ENCODE measurements around the gene CEACAM8. TPM values are rescaled to one million over a fixed set of nuclear protein-coding genes. Genes with fewer than 3 reads are reported as not detected.
"Not testable (repeated sequence)": the region's sequence is repeated elsewhere in the genome, so short reads cannot be mapped to it uniquely, and the experiment has no call there.

The CEACAM8 gene
- total RNA-seq, 8 experiments from 2014 or later: 0.05 to 1.0 (median 0.33) TPM; not detected in 3

DNA sequence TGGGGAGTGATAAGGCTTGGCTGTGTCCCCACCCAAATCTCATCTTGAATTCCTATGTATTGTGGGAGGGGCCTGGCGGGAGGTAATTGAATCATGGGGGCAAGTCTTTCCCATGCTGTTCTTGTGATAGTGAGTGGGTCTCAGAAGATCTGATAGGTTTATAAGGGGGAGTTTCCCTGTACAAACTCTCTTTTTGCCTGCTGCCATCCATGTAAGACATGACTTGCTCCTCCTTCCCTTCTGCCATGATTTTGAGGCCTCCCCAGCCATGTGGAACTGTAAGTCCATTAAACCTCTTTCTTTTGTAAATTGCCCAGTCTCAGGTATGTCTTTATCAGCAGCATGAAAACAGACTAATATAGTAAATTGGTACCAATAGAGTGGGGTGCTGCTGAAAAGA is 45.7 kb downstream of the CEACAM8 start:
- H3K4me1 ChIP-seq (replicated peaks in 1 of 2); in situ Hi-C loops (cut with MboI; ENCODE audit: low pct_unique_long_range_greater_than_20kb in 2 of 9, low sequenced_read_pairs in 9 of 9, unreplicated experiment in 9 of 9); H3K27ac ChIP-seq; ATAC-seq (replicated peaks in 6 of 8); H3K4me3 ChIP-seq: not testable (repeated sequence)
- 20 to 100% (median 86%) methylated on average over 1 of the region's 1 CpG; no CpG with 5 or more reads in 5 of the 10 experiments for WGBS, 10 experiments

- no peak for ATAC-seq (replicated peaks in 6 of 8)
- WGBS, 10 experiments: 60 to 70% methylated on average over 1 to 2 of the region's 4 CpGs; no CpG with 5 or more reads in 8 of the 10 experiments
- in situ Hi-C loops (cut with MboI; ENCODE audit: low pct_unique_long_range_greater_than_20kb in 2 of 9, low sequenced_read_pairs in 9 of 9, unreplicated experiment in 9 of 9): no loop called here
- H3K4me1 ChIP-seq (replicated peaks in 1 of 2): no peaks in the 10 kb centered on the region
- no peak overlapping the region for H3K4me3 ChIP-seq
- no peak overlapping the region for H3K27ac ChIP-seq
Measured at GRCh38 chr19:42548552-42548951, 46.2 kb downstream of the CEACAM8 start.

DNA sequence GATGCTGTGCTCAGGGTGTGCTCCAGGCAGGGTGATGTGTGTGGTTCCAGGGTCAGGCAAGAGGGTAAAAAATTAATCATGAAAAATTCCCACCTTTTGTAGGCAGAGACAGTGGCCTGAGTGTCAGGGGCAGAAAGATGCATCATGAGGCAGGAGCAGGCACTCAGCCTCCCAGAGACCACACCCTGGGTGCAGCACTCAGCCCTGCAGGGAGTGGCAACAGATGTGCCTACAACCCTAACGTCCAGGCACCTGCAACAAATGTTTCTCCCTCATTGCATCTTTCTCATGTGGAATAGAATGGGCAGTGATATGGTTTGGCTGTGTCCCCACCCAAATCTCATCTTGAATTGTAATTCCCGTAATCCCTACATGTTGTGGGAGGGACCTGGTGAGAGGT is 46.8 kb downstream of the CEACAM8 start:
- Histone ChIP-seq H3K4me1 (replicated peaks in 1 of 2) (no peaks in the 10 kb centered on the region), H3K4me3 (no peak overlapping the region), H3K27ac (no peak overlapping the region)
- in situ Hi-C loops (cut with MboI; ENCODE audit: low pct_unique_long_range_greater_than_20kb in 2 of 9, low sequenced_read_pairs in 9 of 9, unreplicated experiment in 9 of 9): no loop called here
- 0 to 86% (median 50%) methylated on average over 1 to 2 of the region's 2 CpGs; no CpG with 5 or more reads in 6 of the 10 experiments for WGBS, 10 experiments
- peak in 2 of 8 experiments; percentile 28 to 73 for ATAC-seq (replicated peaks in 6 of 8)

- WGBS, 10 experiments: 65 to 67% methylated on average over 1 to 2 of the region's 4 CpGs; no CpG with 5 or more reads in 8 of the 10 experiments
- no peak overlapping the region for H3K4me3 ChIP-seq
- H3K27ac ChIP-seq: no peak overlapping the region
- no peak for ATAC-seq (replicated peaks in 6 of 8)
- no peaks in the 10 kb centered on the region for H3K4me1 ChIP-seq (replicated peaks in 1 of 2)
- in situ Hi-C loops (cut with MboI; ENCODE audit: low pct_unique_long_range_greater_than_20kb in 2 of 9, low sequenced_read_pairs in 9 of 9, unreplicated experiment in 9 of 9): no loop called here
Measured at GRCh38 chr19:42546831-42547500, 47.8 kb downstream of the CEACAM8 start.

DNA sequence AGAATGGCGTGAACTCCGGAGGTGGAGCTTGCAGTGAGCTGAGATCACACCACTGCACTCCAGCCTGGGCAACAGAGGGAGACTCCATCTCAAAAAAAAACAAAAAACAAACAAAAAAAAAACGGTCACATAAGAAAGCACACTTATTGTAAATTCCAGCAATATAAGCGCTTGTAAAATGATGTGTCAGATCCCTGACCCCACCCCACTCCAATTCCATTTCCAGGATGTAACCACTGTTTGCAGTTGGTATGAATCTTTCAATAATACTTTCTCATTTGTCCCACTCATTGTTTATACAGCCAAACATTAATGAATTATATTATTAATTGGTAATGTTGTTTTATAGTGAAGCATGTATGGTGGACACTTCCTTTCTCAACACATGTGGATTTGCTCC is 50.6 kb downstream of the CEACAM8 start:
- Histone ChIP-seq H3K4me3 (no peak overlapping the region), H3K4me1 (replicated peaks in 1 of 2) (no peaks in the 10 kb centered on the region), H3K27ac (no peak overlapping the region)
- 40 to 100% (median 68%) methylated on average over 1 to 2 of the region's 4 CpGs; no CpG with 5 or more reads in 1 of the 10 experiments for WGBS, 10 experiments
- in situ Hi-C loops (cut with MboI; ENCODE audit: low pct_unique_long_range_greater_than_20kb in 2 of 9, low sequenced_read_pairs in 9 of 9, unreplicated experiment in 9 of 9): no loop called here
- ATAC-seq (replicated peaks in 6 of 8): peak in 2 of 8 experiments; percentile 28 to 30

GRCh38 chr19:42542791-42543190 is 51.9 kb downstream of the CEACAM8 start:
- 100% methylated on average over 1 of the region's 2 CpGs; no CpG with 5 or more reads in 8 of the 10 experiments for WGBS, 10 experiments
- ATAC-seq (replicated peaks in 6 of 8): no peak
- no peak overlapping the region for H3K27ac ChIP-seq

GRCh38 chr19:42540071-42540553 is 54.6 kb downstream of the CEACAM8 start:
- no peaks in the 10 kb centered on the region for H3K4me1 ChIP-seq (replicated peaks in 1 of 2)
- H3K4me3 ChIP-seq: no peak overlapping the region
- in situ Hi-C loops (cut with MboI; ENCODE audit: low pct_unique_long_range_greater_than_20kb in 2 of 9, low sequenced_read_pairs in 9 of 9, unreplicated experiment in 9 of 9): no loop called here
- no peak overlapping the region for H3K27ac ChIP-seq
- WGBS, 10 experiments: 27 to 100% (median 45%) methylated on average over 1 to 5 of the region's 8 CpGs; no CpG with 5 or more reads in 4 of the 10 experiments
- ATAC-seq (replicated peaks in 6 of 8): peak in 3 of 8 experiments; percentile 15 to 85 (median 44)

More at GRCh38 chr19:42542791-42543190, 51.9 kb downstream of the CEACAM8 start:
- no peak overlapping the region for H3K4me3 ChIP-seq
- in situ Hi-C loops (cut with MboI; ENCODE audit: low pct_unique_long_range_greater_than_20kb in 2 of 9, low sequenced_read_pairs in 9 of 9, unreplicated experiment in 9 of 9): no loop called here
- no peaks in the 10 kb centered on the region for H3K4me1 ChIP-seq (replicated peaks in 1 of 2)

GRCh38 chr19:42538841-42539709 is 55.6 kb downstream of the CEACAM8 start:
- no peak for ATAC-seq (replicated peaks in 6 of 8)
- no peak overlapping the region for H3K27ac ChIP-seq
- no peaks in the 10 kb centered on the region for H3K4me1 ChIP-seq (replicated peaks in 1 of 2)
- 28 to 100% (median 75%) methylated on average over 1 to 5 of the region's 7 CpGs; no CpG with 5 or more reads in 1 of the 10 experiments for WGBS, 10 experiments
- H3K4me3 ChIP-seq: no peak overlapping the region
- in situ Hi-C loops (cut with MboI; ENCODE audit: low pct_unique_long_range_greater_than_20kb in 2 of 9, low sequenced_read_pairs in 9 of 9, unreplicated experiment in 9 of 9): loop anchor here in 1 of 9 experiments (10.0 kb wide), 1 partner anchor 84 kb away; no protein-coding TSS in a partner anchor

GRCh38 chr19:42535276-42535675 is 59.4 kb downstream of the CEACAM8 start:
- H3K27ac ChIP-seq; H3K4me3 ChIP-seq; H3K4me1 ChIP-seq (replicated peaks in 1 of 2); ATAC-seq (replicated peaks in 6 of 8): not testable (repeated sequence)
- 7 to 94% (median 39%) methylated on average over 1 to 2 of the region's 2 CpGs for WGBS, 10 experiments
- in situ Hi-C loops (cut with MboI; ENCODE audit: low pct_unique_long_range_greater_than_20kb in 2 of 9, low sequenced_read_pairs in 9 of 9, unreplicated experiment in 9 of 9): loop anchor here in 1 of 9 experiments (10.0 kb wide), 1 partner anchor 80 kb away; no protein-coding TSS in a partner anchor

GRCh38 chr19:42534391-42534790 is 60.3 kb downstream of the CEACAM8 start:
- Histone ChIP-seq H3K4me1 (replicated peaks in 1 of 2) (no peaks in the 10 kb centered on the region), H3K4me3 (no peak overlapping the region), H3K27ac (no peak overlapping the region)
- in situ Hi-C loops (cut with MboI; ENCODE audit: low pct_unique_long_range_greater_than_20kb in 2 of 9, low sequenced_read_pairs in 9 of 9, unreplicated experiment in 9 of 9): loop anchor here in 1 of 9 experiments (10.0 kb wide), 1 partner anchor 80 kb away; no protein-coding TSS in a partner anchor
- peak in 1 of 8 experiments; percentile 14 for ATAC-seq (replicated peaks in 6 of 8)

GRCh38 chr19:42532891-42533290 is 61.8 kb downstream of the CEACAM8 start:
- Histone ChIP-seq H3K27ac (no peak overlapping the region), H3K4me3 (no peak overlapping the region), H3K4me1 (replicated peaks in 1 of 2) (no peaks in the 10 kb centered on the region)
- peak in 1 of 8 experiments; percentile 18 for ATAC-seq (replicated peaks in 6 of 8)
- WGBS, 10 experiments: 40 to 100% (median 85%) methylated on average over 1 to 2 of the region's 2 CpGs; no CpG with 5 or more reads in 4 of the 10 experiments
- in situ Hi-C loops (cut with MboI; ENCODE audit: low pct_unique_long_range_greater_than_20kb in 2 of 9, low sequenced_read_pairs in 9 of 9, unreplicated experiment in 9 of 9): loop anchor here in 1 of 9 experiments (10.0 kb wide), 1 partner anchor 78 kb away; no protein-coding TSS in a partner anchor

GRCh38 chr19:42531313-42531712 is 63.4 kb downstream of the CEACAM8 start:
- no peaks in the 10 kb centered on the region for H3K4me1 ChIP-seq (replicated peaks in 1 of 2)
- in situ Hi-C loops (cut with MboI; ENCODE audit: low pct_unique_long_range_greater_than_20kb in 2 of 9, low sequenced_read_pairs in 9 of 9, unreplicated experiment in 9 of 9): loop anchor here in 1 of 9 experiments (10.0 kb wide), 1 partner anchor 77 kb away; no protein-coding TSS in a partner anchor
- WGBS, 10 experiments: 60 to 71% methylated on average over 1 to 2 of the region's 3 CpGs; no CpG with 5 or more reads in 8 of the 10 experiments
- no peak for ATAC-seq (replicated peaks in 6 of 8)
- H3K4me3 ChIP-seq: no peak overlapping the region
- no peak overlapping the region for H3K27ac ChIP-seq

Measured in motor neuron (in vitro differentiated cells).